ENCODE results near the gene OPN1MW.
"Not testable (repeated sequence)": the region's sequence is repeated elsewhere in the genome, so short reads cannot be mapped to it uniquely, and the experiment has no call there.

GRCh38 chrX:154226706-154227105 lies 44.3 kb downstream of the OPN1MW start:
- not testable (repeated sequence) for TF ChIP-seq YY1 (IDR thresholded peaks at IDR 0.05; ENCODE audit: insufficient read depth, insufficient read length); ZNF274 (IDR thresholded peaks at IDR 0.05; ENCODE audit: low read depth, low read length)

All from NT2/D1 (cell line).